BE2C (cell line): ENCODE data around the gene LEPROT.

ENCODE experiments used
- DNase-seq: peaks from one replicate; pipeline ENCODE4 v3.0.0-alpha.2; 2020
- H3K27me3 ChIP-seq: fragments of 250-450 bp; sonication (Bioruptor Pico); 2 replicates; pipeline ENCODE4 v1.5.1; 2020; ENCODE audit warnings: mild to moderate bottlenecking
- H3K36me3 ChIP-seq: fragments of 250-450 bp; sonication (Bioruptor Pico); 2 replicates; pipeline ENCODE4 v1.5.1; 2020; ENCODE audit warnings: mild to moderate bottlenecking
- H3K4me1 ChIP-seq: fragments of 250-450 bp; sonication (Bioruptor Pico); 2 replicates; pipeline ENCODE4 v1.5.1; 2020
- H3K4me3 ChIP-seq: 2 replicates; pipeline ENCODE4 v1.5.1; 2011; ENCODE audit warnings: low read depth, low read length
- H3K9me3 ChIP-seq: fragments of 250-450 bp; sonication (Bioruptor Pico); 2 replicates; pipeline ENCODE4 v1.5.1; 2020
- TF ChIP-seq, protein P1 (sequence below): IDR thresholded peaks from 2 replicates; pipeline ENCODE4 v1.5.1; 2012; ENCODE audit warnings: mild to moderate bottlenecking, low read depth, low read length

LEPROT gene

DNA sequence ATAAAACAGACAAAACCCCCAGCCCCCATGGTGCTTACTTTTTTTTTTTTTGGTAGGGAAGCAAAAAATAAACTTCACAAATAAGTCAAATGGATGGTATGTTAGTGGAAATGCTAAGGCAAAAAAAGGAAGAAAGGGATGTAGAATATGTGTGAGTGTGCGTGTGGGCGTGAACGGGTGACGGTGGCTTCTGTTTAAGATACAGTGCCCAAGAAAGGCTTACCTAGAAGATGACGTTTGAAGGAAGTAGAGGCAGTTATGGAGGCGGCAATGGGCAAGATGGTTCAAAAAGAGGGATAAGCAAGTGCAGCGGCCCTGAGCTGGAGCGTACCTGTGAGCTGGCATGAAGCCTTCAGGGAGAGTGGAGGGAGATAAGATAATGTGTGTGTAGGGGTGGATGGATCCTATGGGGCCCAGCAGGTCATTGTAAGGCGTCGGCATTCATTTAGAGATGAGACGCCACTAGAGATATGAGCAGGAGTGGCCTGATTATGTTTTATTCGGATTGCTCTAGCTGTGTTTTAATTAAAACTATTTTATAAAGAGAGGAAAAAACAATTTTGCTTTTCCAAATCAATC, 19.9 kb downstream of the LEPROT start:
- H3K9me3 ChIP-seq = no peaks in the 10 kb centered on the region
- H3K36me3 ChIP-seq = no peaks in the 10 kb centered on the region
- no peaks in the 10 kb centered on the region for H3K27me3 ChIP-seq
- TF ChIP-seq, protein P1, sequence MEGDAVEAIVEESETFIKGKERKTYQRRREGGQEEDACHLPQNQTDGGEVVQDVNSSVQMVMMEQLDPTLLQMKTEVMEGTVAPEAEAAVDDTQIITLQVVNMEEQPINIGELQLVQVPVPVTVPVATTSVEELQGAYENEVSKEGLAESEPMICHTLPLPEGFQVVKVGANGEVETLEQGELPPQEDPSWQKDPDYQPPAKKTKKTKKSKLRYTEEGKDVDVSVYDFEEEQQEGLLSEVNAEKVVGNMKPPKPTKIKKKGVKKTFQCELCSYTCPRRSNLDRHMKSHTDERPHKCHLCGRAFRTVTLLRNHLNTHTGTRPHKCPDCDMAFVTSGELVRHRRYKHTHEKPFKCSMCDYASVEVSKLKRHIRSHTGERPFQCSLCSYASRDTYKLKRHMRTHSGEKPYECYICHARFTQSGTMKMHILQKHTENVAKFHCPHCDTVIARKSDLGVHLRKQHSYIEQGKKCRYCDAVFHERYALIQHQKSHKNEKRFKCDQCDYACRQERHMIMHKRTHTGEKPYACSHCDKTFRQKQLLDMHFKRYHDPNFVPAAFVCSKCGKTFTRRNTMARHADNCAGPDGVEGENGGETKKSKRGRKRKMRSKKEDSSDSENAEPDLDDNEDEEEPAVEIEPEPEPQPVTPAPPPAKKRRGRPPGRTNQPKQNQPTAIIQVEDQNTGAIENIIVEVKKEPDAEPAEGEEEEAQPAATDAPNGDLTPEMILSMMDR = no peak
- H3K4me1 ChIP-seq = no peaks in the 10 kb centered on the region
- DNase-seq = no peak
- H3K4me3 ChIP-seq = no peak overlapping the region

DNA sequence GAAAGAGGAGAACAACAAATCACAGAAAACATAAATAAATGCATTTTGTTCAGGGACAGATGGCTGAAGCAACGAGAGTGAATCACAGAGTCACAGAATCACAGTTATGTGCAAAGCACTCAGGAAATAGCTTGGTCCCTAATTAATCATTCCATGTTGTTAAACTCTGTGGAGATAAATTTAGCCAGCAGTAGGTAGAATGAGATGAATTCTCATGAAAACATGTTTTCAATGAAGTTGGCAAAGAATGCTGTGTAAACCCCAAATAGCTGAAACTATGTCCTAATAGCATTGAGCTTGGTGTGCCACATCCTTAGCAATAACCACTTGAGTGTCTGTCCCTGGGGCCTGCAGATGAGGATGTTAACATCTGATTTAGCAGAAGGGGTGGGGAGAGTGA, 20.4 kb downstream of the LEPROT start:
- TF ChIP-seq, protein P1 = no peak

DNA sequence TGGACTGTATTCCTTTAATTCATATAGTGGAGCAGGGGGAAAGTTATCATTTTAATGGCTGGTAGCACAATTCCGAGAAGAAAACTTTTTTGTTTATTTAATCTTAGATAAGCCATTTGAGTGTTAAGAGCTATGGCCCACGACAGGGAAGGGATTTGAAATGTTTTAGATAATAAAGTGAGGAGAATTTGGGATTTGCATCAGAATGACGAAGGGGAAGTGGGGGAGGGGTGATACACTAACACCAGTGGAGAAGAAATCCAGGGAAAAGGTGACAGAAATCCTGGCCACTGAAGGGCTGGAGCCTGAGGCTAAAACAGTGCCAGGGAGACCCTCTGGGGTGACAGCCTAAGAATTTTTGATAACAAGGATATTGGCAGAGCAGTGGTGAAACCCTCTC, 21.0 kb downstream of the LEPROT start:
- H3K4me3 ChIP-seq = no peak overlapping the region
- no peak for DNase-seq
- no peaks in the 10 kb centered on the region for H3K36me3 ChIP-seq
- H3K4me1 ChIP-seq = no peaks in the 10 kb centered on the region
- H3K9me3 ChIP-seq = no peaks in the 10 kb centered on the region
- TF ChIP-seq, protein P1 = no peak
- no peaks in the 10 kb centered on the region for H3K27me3 ChIP-seq

More for the DNA sequence above, 20.4 kb downstream of the LEPROT start:
- H3K27me3 ChIP-seq = no peaks in the 10 kb centered on the region
- H3K36me3 ChIP-seq = no peaks in the 10 kb centered on the region
- no peaks in the 10 kb centered on the region for H3K9me3 ChIP-seq
- no peaks in the 10 kb centered on the region for H3K4me1 ChIP-seq
- no peak overlapping the region for H3K4me3 ChIP-seq
- DNase-seq = no peak

DNA sequence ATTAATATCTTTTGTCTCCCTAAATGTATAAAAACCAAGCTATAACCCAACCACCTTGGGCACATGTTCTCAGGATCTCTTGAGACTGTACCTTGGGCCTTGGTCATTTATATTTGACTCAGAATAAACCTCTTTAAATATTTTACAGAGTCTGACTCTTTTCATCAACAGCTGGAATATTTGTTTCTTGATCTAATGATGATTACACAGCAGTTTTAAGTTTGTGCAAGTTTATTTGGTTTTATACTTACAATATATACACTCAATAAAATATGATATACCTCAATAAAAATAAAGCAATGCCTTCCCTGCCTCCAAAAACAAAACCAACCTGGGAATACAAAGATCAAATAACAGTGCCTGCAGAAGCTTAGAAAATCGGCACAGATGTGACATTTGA, 22.0 kb downstream of the LEPROT start:
- TF ChIP-seq, protein P1 = no peak
- no peak overlapping the region for H3K4me3 ChIP-seq
- no peak for DNase-seq
- no peaks in the 10 kb centered on the region for H3K4me1 ChIP-seq
- no peaks in the 10 kb centered on the region for H3K9me3 ChIP-seq
- H3K27me3 ChIP-seq = no peaks in the 10 kb centered on the region
- H3K36me3 ChIP-seq = no peaks in the 10 kb centered on the region

DNA sequence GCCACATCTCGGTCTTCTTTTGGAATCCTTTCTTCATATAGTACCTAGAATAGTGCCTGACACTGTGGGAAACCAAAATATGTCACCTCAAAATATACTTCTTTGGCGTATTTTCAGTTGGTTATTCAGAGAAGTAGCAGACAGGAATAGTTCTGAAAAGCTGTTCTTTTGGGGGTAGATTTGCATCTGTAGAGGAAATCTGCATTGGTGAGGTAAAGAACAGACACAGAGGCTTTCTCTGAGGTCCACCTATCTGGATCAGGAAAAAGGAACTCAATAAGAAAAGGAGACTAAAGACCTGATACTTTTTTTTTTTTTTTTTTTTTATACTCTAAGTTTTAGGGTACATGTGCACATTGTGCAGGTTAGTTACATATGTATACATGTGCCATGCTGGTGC, 23.2 kb downstream of the LEPROT start:
- TF ChIP-seq, protein P1 = no peak
- no peak overlapping the region for H3K4me3 ChIP-seq
- no peaks in the 10 kb centered on the region for H3K4me1 ChIP-seq
- H3K9me3 ChIP-seq = no peaks in the 10 kb centered on the region
- no peaks in the 10 kb centered on the region for H3K36me3 ChIP-seq
- no peaks in the 10 kb centered on the region for H3K27me3 ChIP-seq
- DNase-seq = no peak

DNA sequence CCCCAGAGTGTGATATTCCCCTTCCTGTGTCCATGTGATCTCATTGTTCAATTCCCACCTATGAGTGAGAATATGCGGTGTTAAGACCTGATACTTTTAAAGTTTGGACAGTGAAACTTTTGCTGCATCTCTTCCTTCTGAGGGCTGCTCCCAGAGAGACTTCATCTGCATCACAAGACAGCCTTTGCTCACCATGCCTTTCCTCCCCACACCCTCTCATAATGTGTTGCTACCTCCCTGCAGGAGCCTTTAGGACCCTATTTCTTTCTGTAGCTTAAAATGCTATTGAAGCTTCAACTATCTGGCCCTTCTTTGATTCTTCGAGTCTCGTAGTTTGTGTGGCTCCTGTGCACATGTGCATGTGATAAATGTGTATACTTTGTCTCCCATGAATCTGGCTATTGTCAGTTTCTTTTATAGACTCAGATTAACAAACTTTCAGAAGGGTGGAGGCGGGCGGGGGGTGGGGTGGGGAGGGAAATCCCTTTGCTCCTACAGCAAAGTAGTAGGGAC, 23.7 kb downstream of the LEPROT start:
- no peaks in the 10 kb centered on the region for H3K27me3 ChIP-seq

More for the DNA sequence above, 23.7 kb downstream of the LEPROT start:
- no peak for DNase-seq
- Histone ChIP-seq H3K9me3 (no peaks in the 10 kb centered on the region), H3K4me3 (no peak overlapping the region), H3K36me3 (no peaks in the 10 kb centered on the region), H3K4me1 (no peaks in the 10 kb centered on the region)
- TF ChIP-seq, protein P1 = no peak
